Transverse colon (tissue), 3 donors: ENCODE measurements around the gene ATP1B2.

Source experiments
- POLR2A ChIP-seq: fragments of 450-650 bp; IDR thresholded peaks from one replicate; pipeline ENCODE4 v1.6.1; 2016; ENCODE audit warnings: antibody characterized with exemption, mild to moderate bottlenecking, moderate library complexity
- TF ChIP-seq, protein P1 (sequence below), 5 experiments: fragments of 200-600 bp in 3 of 5; fragments of 450-650 bp in 2 of 5; sonication (generic) in 3 of 5; IDR thresholded peaks; 1 replicate in 2 of 5; 2 replicates in 3 of 5; pipeline ENCODE4 v1.5.1; 2016 to 2017; ENCODE audit warnings: antibody characterized with exemption in 5 of 5, inconsistent platforms in 3 of 5, mild to moderate bottlenecking in 2 of 5, moderate library complexity in 1 of 5

GRCh38 chr17:7611635-7612293 is 39.0 kb upstream of the ATP1B2 start:
- TF ChIP-seq, protein P1, sequence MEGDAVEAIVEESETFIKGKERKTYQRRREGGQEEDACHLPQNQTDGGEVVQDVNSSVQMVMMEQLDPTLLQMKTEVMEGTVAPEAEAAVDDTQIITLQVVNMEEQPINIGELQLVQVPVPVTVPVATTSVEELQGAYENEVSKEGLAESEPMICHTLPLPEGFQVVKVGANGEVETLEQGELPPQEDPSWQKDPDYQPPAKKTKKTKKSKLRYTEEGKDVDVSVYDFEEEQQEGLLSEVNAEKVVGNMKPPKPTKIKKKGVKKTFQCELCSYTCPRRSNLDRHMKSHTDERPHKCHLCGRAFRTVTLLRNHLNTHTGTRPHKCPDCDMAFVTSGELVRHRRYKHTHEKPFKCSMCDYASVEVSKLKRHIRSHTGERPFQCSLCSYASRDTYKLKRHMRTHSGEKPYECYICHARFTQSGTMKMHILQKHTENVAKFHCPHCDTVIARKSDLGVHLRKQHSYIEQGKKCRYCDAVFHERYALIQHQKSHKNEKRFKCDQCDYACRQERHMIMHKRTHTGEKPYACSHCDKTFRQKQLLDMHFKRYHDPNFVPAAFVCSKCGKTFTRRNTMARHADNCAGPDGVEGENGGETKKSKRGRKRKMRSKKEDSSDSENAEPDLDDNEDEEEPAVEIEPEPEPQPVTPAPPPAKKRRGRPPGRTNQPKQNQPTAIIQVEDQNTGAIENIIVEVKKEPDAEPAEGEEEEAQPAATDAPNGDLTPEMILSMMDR (IDR thresholded peaks at IDR 0.05): no peak
- no peak for TF ChIP-seq POLR2A
